GM18868 (cell line): ENCODE results near the gene UCP3.

ENCODE experiments used
- ATAC-seq: cut with Tn5 transposase; IDR thresholded peaks from one replicate; pipeline ENCODE4 v1.9.1; 2021; ENCODE audit warnings: mild to moderate bottlenecking, moderate library complexity; ENCODE audit not compliant: unreplicated experiment

UCP3 gene, protein sequence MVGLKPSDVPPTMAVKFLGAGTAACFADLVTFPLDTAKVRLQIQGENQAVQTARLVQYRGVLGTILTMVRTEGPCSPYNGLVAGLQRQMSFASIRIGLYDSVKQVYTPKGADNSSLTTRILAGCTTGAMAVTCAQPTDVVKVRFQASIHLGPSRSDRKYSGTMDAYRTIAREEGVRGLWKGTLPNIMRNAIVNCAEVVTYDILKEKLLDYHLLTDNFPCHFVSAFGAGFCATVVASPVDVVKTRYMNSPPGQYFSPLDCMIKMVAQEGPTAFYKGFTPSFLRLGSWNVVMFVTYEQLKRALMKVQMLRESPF

DNA sequence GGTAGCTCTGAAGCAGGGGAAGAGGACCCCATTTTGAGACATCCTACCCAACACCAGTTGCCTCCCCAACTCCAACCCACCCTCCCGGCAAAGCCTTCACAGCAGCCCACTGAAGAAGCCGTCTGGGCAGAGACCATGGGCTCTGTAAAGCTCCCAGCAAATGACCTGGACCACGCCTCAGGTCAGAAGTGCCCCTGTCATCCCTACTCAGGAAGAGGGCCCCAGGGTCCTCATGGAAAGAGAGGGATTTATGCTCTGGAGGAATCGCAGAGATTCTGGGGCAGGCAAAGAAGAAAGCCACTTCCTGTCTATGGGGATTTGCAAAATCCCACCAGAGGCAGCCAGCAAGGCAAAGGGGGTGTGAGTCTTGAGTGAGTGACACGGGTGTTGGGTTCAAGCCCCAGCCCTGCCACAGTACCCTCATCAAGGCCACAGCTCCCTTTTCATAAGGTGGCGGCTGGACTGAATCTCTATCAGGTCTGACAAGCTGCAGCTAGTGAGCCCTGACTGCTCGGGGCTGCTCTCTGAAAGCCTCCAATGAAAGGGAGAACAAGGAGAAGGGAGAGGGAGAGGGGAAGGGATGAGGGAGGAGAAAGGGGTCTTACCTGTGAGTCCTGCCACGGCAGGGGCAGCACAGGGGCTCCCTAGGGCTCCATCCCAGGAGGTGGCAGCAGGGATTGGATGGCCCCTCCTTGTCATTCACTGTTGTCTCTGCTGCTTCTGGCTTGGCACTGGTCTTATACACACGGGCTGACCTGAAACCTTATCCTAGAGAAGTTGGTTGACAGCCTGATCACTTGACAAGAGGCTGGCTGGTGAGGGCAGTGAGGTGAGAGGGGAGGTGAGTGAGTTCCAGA is at the start of gene UCP3:
TSS of gene UCP3 (minus strand) at position 713 of the 857 bp plus-strand sequence. CDS start 2,043 bp downstream, outside the sequence.
- ATAC-seq, result no peak

DNA sequence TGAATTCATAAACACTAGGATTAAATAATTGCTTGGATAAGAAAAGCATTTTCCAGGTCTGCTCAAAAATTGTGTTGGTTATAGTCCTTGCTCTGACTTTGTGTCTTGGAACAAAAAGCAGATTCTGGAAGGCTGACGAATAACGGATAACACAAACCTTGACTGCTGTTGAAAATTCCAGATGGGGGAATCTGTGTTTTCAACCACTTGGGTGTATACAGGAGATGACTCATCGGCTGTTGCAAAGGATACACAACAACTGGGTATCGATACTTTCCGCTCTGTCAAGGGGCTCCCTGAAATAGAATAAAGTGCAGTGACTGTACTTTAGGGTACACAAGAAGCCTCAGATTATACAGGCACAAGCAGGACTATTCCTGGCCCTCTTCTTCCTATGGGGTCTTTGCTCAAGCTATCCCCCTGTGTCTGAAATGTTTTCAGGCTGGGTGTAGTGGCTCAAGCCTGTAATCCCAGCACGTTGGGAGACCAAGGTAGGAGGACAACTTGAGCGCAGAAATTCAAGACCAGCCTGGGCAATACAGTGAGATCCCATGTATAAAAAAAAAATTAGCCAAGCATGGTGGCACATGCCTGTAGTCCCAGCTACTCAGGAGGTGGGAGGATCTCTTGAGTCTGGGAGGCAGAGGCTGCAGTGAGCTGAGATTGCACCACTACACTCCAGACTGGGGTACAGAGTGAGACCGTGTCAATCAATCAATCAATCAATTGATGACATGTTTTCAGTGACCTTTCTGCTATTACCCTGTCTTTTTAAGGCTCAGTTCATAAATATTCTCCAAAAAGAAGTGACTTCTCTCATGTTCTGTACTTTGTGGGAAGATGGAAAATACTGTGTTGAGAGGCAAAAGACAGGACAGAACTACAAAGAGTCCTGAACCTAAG is 48.6 kb upstream of the UCP3 start:
- no peak for ATAC-seq

DNA sequence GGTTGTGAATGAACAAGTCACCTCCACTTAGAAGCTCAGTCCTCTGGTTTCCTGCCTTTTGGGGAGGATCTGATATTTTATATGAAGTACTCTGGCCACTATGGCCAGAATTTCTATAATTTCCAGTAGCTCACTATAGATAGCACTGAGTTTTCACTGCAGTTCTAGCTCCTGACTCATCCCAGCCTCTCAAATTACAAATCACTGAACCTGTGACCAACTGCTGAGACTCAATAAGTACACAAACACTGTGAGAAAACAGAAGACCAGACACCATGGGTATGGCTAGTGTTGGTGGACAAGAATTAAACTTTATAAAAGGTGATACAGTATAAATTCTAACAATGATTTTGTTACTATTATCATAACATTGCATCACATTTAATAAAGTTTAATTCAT is 47.1 kb upstream of the UCP3 start:
- no peak for ATAC-seq

DNA sequence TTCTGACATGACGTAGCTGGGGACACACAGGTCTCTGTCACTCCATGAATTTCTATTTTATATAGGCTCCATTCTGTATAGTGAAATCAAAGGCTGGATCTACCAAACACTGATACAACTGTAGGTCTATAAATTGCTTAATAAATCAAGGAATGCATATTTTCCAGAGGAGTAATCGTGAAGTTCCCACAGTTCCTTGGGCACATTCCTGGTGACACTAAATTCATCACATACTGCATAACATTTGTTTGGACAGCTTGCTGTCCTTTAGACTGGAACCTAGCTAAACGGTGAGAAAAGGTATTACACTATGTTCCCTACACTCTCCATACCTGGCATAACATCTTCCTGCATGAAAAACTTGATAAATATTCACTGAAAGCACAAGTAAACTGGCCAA is 41.6 kb upstream of the UCP3 start:
- no peak for ATAC-seq

DNA sequence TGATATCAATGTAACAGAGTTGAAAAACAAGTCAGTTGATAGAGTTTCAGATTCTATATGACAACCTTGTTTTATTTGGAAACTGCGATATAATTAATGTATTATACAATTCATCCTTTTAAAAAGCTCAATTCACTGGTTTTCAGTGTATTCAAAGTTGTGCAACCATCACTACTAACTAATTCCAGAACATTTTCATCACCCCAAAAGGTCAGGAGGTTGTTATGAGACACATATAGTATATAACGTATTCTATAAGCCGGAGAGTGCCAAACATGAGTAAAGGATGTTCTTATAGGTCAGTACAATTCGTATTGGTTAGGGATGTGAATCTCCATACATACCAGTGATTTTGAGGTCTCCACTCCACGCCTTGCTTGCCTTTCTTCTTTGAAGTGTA is 40.1 kb upstream of the UCP3 start:
- ATAC-seq, result no peak

DNA sequence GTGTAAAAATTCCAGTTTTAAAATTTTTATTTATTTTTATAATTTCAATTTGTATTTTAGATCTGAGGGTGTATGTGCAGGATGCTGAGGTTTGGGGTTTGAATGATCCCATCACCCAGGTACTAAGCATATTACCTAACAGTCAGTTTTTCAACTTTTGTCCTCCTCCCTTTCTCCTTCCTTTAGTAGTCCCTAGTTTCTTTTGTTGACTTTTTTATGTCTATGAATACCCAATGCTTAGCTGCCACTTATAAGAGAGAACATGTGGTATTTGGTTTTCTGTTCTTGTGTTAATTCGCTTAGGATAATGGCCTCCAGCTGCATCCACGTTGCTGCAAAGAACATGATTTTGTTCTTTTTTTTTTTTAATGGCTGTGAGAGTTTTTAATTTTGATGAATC is 35.7 kb upstream of the UCP3 start:
- ATAC-seq, result no peak

DNA sequence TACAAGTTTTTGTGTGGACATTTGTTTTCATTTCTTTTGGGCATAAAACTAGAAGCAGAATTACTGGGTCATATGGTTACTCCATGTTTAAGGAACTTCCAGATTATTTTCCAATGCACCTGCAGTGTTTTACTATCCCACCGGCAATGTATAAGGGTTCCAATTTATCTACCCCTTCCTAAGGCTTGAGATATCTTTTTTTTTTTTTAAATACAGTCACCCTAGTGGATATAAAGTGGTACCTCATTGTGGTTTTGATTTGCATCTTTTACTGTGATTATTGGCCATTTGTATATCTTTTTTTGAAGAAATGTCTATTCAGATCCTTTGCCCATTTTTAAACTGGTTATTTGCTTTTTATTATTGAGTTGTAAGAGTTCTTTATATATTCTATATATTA is 34.6 kb upstream of the UCP3 start:
- no peak for ATAC-seq

DNA sequence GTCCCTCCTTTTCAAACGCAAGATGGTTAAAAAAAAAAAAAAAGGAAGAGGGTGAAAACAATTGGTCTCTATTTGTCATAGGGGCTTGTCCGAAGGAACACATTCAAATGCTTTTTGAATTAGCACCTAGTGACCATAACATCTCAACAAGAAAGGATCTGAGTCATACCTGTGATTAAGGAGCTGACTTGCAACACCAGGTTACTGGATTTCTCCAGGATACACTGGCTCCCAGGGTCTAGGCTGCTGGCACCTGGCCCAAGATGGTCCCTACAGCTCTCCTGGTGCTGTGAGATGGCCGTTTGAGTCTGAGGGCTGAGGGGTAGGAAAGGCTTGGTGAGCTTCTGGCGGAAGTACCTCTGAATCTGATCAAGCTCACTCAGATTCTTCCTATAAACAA is 28.4 kb upstream of the UCP3 start:
- no peak for ATAC-seq

DNA sequence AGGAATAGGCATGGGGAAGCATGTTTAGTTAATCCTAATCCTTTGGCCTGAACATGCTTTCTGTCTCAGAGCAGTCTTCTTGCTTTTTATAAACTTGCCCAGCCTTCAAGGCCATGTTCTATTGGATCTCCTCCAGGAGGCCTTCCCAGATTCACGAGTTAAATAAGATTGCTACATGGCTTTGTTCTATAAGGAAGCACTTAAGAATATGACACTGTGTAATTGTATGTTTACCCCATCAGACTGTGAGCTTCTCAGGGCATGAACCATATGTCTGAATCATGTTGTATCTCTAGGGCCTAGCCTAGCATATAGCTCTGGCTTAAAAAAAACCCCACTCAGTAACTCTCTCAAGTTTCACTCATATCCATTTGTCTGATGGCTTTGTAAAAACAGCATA is 26.4 kb upstream of the UCP3 start:
- ATAC-seq, result no peak

DNA sequence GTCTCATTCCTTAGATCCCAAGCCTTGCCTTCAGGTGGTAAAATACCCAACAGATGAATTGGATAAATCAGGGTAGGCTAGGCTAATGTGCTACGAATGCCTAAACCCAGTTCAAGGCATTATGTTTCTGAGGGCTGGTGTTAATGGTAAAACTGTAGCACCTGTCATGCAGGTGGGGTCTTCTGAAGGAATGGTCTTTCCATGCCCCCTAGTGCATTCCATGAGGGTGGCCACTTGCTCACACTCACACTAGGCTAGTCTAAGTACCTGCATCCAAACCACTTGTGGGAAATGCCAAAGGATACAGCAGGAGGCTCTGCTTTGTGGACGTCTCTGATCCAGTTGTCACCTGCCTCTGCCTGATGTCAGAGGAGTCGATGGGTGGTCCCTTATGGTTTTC is 24.2 kb upstream of the UCP3 start:
- ATAC-seq, result no peak

DNA sequence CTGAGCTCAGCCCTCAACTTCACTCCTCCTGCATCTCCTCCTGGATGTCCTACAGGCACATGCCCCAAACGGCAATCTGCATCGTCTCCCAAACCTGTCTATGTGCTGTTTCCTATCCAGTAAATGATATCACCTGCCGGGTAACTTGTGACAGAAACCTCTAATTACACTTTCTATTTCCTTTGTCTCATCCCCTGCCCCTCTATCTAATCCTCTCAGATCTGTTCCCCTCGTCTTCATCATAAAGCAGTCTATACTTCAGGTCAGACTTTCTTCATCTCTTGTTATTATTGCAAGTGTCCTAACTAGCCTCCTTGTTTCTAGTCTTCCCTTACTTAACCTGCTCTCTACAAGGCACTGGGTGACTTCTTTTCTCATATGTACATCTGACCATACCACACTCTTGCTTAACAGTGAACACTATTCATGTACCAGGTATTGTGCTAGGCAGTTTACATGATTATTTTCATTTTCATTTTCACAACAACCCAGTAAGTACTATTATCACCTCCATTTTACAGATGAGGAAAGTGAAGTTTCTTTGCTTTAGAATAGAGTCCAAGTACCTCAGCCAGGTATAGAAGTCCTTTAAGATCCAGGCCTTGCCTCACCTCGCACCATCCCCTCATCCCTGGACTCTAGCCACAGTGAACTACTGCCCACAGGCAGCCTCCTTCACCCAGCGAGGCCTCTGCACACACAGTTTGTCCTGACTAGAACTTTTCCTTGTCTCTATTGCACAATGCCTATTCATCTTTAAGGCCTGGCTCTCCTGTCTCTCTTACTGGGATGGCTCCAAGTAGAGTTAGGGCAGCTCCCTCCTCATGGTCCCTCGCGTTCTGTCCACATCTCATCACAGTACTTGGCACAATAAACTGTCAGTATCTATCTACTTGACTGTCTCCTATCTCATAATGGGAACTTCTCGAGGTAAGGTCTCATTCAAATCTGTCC is 22.1 kb upstream of the UCP3 start:
- no peak for ATAC-seq

DNA sequence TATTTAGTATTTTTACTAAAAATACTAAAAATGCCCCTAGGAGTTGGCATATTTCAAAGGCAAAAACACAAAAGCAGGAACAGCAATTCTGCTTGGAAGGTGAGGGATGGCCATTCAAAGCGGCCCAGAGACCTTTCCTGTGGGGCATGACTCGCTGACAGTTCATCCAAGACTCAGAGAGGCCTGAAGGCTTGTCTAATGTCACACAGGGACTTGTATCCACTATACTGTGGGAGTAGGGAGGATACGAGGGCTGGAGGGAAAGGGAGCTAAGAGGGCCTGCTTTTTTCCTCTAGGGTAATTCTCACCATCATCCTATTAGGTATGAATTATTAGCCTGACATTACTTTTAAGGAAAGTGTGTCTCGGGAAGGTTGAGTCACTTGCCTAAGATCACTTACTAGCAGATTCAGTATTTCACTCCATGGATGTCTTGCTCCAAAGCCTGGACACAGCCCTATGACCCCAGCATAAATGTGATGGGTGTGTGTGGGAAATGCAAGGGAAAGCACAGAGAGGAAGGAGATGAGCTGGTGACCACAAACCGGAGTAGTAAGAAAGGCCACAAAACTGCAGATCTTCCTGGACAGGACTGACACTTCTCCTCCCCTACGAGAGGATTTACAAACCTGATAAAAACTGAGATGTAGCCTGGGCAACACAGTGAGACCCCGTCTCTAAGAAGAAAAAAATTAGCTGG is 16.7 kb upstream of the UCP3 start:
- no peak for ATAC-seq

DNA sequence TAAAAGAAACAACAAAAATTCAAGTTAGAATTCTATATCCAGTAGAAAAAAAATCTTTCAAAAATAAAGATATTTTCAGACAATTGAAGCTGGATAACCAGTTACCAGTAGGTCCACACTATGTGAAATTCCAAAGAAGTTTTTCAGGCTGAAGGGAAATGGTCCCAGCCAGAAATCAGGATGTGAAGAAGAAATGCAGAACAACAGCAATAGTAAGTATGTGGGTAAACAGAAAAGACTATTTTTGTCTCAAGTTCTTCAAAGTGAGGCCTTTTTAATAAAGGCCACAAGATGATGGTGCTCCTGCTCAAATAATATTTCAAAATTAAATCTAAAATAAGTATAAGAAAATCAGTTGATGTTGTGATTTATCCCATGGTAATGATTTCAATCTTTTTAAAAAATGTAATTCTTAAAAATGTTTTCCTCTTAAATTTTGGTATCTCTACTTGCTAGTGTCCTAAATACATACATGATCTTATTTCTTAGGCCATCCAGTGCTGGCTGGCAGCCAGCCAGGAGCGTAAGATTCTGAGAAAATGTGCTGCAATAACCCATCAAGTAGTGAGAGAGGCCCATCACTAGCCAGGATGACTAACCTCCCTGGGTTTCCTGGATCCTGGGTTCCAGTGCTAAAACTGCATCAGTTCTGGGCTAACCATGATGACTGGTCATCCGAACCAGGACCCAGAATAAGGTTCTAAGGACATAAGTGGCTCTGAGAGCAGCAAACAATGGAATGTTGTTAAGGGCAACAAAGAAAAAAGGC is 15.6 kb upstream of the UCP3 start:
- ATAC-seq, result no peak

DNA sequence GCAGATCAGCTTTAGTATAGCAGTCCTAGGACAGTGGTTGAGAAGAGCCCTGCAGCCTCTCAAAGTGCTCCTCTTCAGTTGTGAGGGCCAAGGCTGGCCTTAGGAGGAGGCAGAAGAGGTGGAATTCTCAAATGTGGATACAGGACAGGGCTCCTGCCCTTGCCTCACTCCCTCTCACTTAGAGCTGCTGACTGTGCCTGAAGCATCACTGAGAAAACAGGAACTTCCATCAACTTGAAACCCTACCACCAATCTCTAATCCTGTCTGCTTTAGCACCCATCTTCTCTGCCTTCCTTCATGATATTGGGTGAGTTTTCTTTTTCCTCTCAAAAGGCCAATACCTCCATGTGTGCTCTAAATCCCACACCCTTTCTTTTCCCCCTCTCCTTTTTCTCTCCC is 14.4 kb upstream of the UCP3 start:
- no peak for ATAC-seq

DNA sequence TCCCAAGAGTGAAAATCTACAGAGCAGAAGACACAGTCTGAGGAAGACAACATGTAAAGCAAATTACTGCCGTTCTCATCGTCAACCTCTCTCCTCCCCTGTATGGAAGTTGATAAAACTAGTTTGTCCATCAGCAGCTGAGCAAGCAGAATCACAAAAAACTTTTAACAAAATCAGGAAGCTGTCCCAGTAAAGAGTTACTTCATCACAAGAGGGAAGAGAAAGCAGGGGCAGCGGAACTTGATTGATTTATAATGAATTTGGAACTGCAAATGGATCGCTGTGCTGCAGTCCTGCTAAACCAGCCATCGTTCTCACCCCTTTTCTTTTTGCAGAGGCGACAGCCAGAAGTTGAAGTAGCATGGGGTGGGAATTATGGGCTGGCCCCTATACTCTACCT is 13.7 kb upstream of the UCP3 start:
- ATAC-seq, result no peak

DNA sequence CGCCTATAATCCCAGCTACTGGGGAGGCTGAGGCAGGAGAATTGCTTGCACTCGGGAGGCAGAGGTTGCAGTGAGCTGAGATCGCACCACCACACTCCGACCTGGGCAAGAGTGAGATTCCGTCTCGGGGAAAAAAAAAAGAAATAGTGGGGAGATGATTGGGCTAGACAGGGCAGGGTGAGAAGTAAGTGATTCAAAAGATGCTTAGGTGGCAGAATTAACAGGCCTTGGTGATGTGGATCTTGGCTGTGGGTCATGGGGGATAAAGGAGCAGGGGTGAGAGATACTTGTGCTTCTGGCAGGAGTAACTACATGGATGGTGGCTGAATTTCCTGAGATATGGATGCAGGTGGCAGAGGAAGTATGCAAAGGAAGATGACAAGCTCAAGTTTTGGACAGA is 13.1 kb upstream of the UCP3 start:
- ATAC-seq, result no peak

DNA sequence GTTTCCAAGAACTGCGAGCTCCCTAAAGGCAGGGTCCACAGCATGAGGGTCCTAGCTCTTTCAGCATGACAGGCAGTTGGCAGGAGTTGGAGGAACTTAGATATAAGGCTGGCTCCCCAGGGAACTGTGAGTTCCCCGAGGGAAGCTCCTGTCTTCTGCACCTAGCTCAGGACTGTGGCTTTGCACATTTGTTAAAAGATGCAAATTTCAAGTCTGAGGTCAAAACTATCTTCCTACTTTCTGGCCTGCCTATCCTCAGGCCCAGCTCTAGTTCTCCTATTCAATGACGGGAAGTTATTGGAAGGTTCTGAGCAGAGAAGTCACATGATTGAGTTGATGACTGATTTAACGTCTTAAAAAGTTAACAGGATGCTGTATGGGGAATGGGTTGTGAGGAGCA is 11.7 kb upstream of the UCP3 start:
- ATAC-seq, result no peak

DNA sequence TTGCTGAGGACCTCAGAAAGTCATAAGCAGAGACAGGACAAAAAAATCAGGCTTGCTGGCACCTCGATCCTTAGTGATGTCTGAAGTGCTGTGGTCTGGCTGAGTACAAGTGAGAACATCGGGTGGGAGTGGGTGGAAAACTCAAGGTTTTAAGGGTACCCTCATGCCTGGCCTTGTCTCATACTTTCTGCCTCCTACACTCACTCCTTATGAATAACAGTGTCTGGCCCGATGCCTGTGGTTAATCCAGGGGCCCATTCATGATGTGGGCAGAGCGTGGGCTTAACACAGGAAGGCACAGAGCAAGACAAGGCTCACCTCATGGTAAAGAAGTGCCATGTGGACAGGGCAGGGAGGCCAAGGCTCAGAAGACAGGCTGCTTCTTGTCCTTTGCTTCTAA is 11.0 kb upstream of the UCP3 start:
- no peak for ATAC-seq
